GM19035 (cell line): ENCODE results near the gene TAC4.
"Not testable (repeated sequence)": the region's sequence is repeated elsewhere in the genome, so short reads cannot be mapped to it uniquely, and the experiment has no call there.

ENCODE experiments used
- ATAC-seq: cut with Tn5 transposase; IDR thresholded peaks from one replicate; pipeline ENCODE4 v1.9.1; 2021; ENCODE audit not compliant: unreplicated experiment

The TAC4 gene

GRCh38 chr17:49843774-49844350 is 4.0 kb downstream of the TAC4 start:
- no peak for ATAC-seq

GRCh38 chr17:49842846-49843245 is 5.0 kb downstream of the TAC4 start:
- ATAC-seq: no peak

- no peak for ATAC-seq
Measured at GRCh38 chr17:49842371-49842770, 5.5 kb downstream of the TAC4 start.

- no peak for ATAC-seq
Measured at GRCh38 chr17:49841548-49841947, 6.3 kb downstream of the TAC4 start.

- ATAC-seq: no peak
Measured at GRCh38 chr17:49839455-49839854, 8.4 kb downstream of the TAC4 start.

- ATAC-seq: no peak
Measured at GRCh38 chr17:49836111-49837030, 11.5 kb downstream of the TAC4 start.

GRCh38 chr17:49835472-49835871 is 12.4 kb downstream of the TAC4 start:
- no peak for ATAC-seq

GRCh38 chr17:49834118-49834743 is 13.6 kb downstream of the TAC4 start:
- no peak for ATAC-seq

GRCh38 chr17:49832840-49833599 is 14.8 kb downstream of the TAC4 start:
- ATAC-seq: no peak

GRCh38 chr17:49830605-49831004 is 17.3 kb downstream of the TAC4 start:
- ATAC-seq: no peak

- ATAC-seq: no peak
Measured at GRCh38 chr17:49829026-49829425, 18.8 kb downstream of the TAC4 start.

GRCh38 chr17:49828325-49828724 is 19.5 kb downstream of the TAC4 start:
- not testable (repeated sequence) for ATAC-seq

- ATAC-seq: no peak
Measured at GRCh38 chr17:49825645-49826044, 22.2 kb downstream of the TAC4 start.

- ATAC-seq: no peak
Measured at GRCh38 chr17:49823614-49824013, 24.3 kb downstream of the TAC4 start.

- no peak for ATAC-seq
Measured at GRCh38 chr17:49822829-49823228, 25.0 kb downstream of the TAC4 start.

GRCh38 chr17:49821916-49822315 is 26.0 kb downstream of the TAC4 start:
- no peak for ATAC-seq

GRCh38 chr17:49821466-49821865 is 26.4 kb downstream of the TAC4 start:
- no peak for ATAC-seq

GRCh38 chr17:49820773-49821172 is 27.1 kb downstream of the TAC4 start:
- no peak for ATAC-seq

- no peak for ATAC-seq
Measured at GRCh38 chr17:49819651-49820050, 28.2 kb downstream of the TAC4 start.

GRCh38 chr17:49819138-49819537 is 28.7 kb downstream of the TAC4 start:
- no peak for ATAC-seq

- ATAC-seq: no peak
Measured at GRCh38 chr17:49817993-49818392, 29.9 kb downstream of the TAC4 start.
